T-cell (primary cell): ENCODE results near the gene KDM8. TPM values are rescaled to one million over a fixed set of nuclear protein-coding genes. Genes with fewer than 3 reads are reported as not detected.
"Not testable (repeated sequence)": the region's sequence is repeated elsewhere in the genome, so short reads cannot be mapped to it uniquely, and the experiment has no call there.

Source experiments
- ATAC-seq, 4 experiments: fragments of 200-7000 bp in 3 of 4; fragments of 150-1000 bp in 1 of 4; cut with Tn5 transposase; replicated peaks in 1 of 4; 1 replicate in 3 of 4; 2 replicates in 1 of 4; pipeline ENCODE4 v1.10.0; 2021; ENCODE audit warnings: moderate library complexity in 3 of 4, mild to moderate bottlenecking in 2 of 4, moderate number of reproducible peaks in 1 of 4
- CTCF ChIA-PET, 2 donors: fragments of 300-600 bp; sonication (Branson Sonifier 250); formaldehyde crosslinking; loops; one replicate each; lab custom pipeline; 2022; ENCODE audit warnings: antibody characterized with exemption in 2 of 2; lab: Charles Lee
- POLR2A ChIA-PET, 2 donors: fragments of 300-600 bp; sonication (Branson Sonifier 250); formaldehyde crosslinking; loops; one replicate each; lab custom pipeline; 2022; ENCODE audit warnings: antibody characterized with exemption in 2 of 2; lab: Charles Lee
- DNase-seq, 35 experiments: peaks; one replicate each; pipeline versions ENCODE4 v3.0.0 to v3.0.0-alpha.2; 2013 to 2023
- H3K27ac ChIP-seq: one replicate; pipeline ENCODE4 v1.5.1; 2013; ENCODE audit warnings: low read length
- H3K27me3 ChIP-seq, 2 experiments: replicated peaks in 1 of 2; 1 replicate in 1 of 2; 2 replicates in 1 of 2; pipeline versions ENCODE4 v1.6.1 to v1.7.0; 2013; ENCODE audit warnings: low read length in 1 of 2, mixed read lengths in 1 of 2; ENCODE audit not compliant: control insufficient read depth in 2 of 2, insufficient read depth in 2 of 2; ENCODE audit errors: extremely low read depth in 1 of 2
- H3K36me3 ChIP-seq, 2 donors: 1 replicate in 1 of 2; 2 replicates in 1 of 2; pipeline versions ENCODE4 v1.6.1 to v1.7.0; 2013; ENCODE audit warnings: low read length in 1 of 2; ENCODE audit not compliant: control insufficient read depth in 2 of 2, insufficient read depth in 1 of 2; ENCODE audit errors: extremely low read depth in 1 of 2
- H3K4me1 ChIP-seq, 2 experiments: 1 replicate in 1 of 2; 2 replicates in 1 of 2; pipeline versions ENCODE4 v1.6.1 to v1.7.0; 2013; ENCODE audit warnings: low read length in 2 of 2, mixed read lengths in 1 of 2; ENCODE audit not compliant: insufficient read depth in 2 of 2, control insufficient read depth in 1 of 2; ENCODE audit errors: extremely low read depth in 1 of 2
- H3K4me3 ChIP-seq, 2 donors: 1 replicate in 1 of 2; 2 replicates in 1 of 2; pipeline versions ENCODE4 v1.5.1 to v1.7.0; 2013; ENCODE audit warnings: mild to moderate bottlenecking in 2 of 2, low read length in 1 of 2, moderate library complexity in 1 of 2; ENCODE audit not compliant: control insufficient read depth in 1 of 2; ENCODE audit errors: extremely low read depth in 1 of 2
- H3K9me3 ChIP-seq: 2 replicates; pipeline ENCODE4 v1.7.0; 2013
- H3K27ac Mint-ChIP-seq, 2 donors: one replicate each; pipeline ENCODE4 v1.8.0; 2020 to 2021; ENCODE audit warnings: mild to moderate bottlenecking in 2 of 2, mixed read lengths in 2 of 2
- H3K27me3 Mint-ChIP-seq, 2 donors: one replicate each; pipeline ENCODE4 v1.8.0; 2021 to 2022; ENCODE audit warnings: mixed read lengths in 2 of 2
- H3K36me3 Mint-ChIP-seq: one replicate; pipeline ENCODE4 v1.8.0; 2021; ENCODE audit warnings: mixed read lengths
- H3K4me1 Mint-ChIP-seq, 3 donors: one replicate each; pipeline ENCODE4 v1.8.0; 2020 to 2022; ENCODE audit warnings: mixed read lengths in 3 of 3, mild to moderate bottlenecking in 1 of 3
- H3K4me3 Mint-ChIP-seq, 3 donors: one replicate each; pipeline ENCODE4 v1.8.0; 2020 to 2022; ENCODE audit warnings: mild to moderate bottlenecking in 3 of 3, mixed read lengths in 3 of 3, moderate library complexity in 3 of 3
- H3K9me3 Mint-ChIP-seq, 3 donors: one replicate each; pipeline ENCODE4 v1.8.0; 2020 to 2022; ENCODE audit warnings: mixed read lengths in 3 of 3
- WGBS: methylation state at CpG from one replicate; pipeline ENCODE4 v1.1.5; 2013; ENCODE audit warnings: missing lambda C conversion rate; ENCODE audit not compliant: insufficient coverage; 5-methylcytosine and 5-hydroxymethylcytosine counted together
- total RNA-seq, 35 experiments: library from RNA in 6 of 35; stranded (reverse) in 6 of 35; fragments of 120-200 nt in 1 of 35; gene quantifications; one replicate each; pipeline versions ENCODE4 v1.2.1 to v1.2.4 and lab custom pipeline; 2013 to 2026

The KDM8 gene
- total RNA-seq, 5 donors from 2014 or later (not counting 1 experiment from before 2014, with no cell fraction given): 13.4 to 25.6 (median 23.5) TPM

DNA sequence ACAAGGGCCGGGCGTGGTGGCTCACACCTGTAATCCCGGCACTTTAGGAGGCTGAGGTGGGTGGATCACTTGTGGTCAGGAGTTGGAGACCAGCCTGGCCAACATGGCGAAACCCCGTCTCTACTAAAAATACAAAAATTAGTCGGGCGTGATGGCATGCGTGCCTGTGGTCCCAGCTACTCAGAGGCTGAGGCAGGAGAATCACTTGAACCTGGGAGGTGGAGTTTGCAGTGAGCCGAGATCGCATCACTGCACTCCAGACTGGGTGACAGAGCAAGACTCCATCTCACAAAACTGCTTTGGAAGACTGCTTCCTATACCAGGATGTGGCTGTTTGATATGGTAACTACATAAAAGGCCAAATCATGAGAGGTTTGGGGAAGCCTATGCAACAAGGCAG lies 3.8 kb downstream of the KDM8 start:
- H3K27me3 ChIP-seq, CTCF ChIA-PET, H3K9me3 ChIP-seq, H3K27ac Mint-ChIP-seq, H3K4me3 Mint-ChIP-seq, H3K27me3 Mint-ChIP-seq, POLR2A ChIA-PET, H3K27ac ChIP-seq, ATAC-seq, H3K4me3 ChIP-seq, H3K36me3 Mint-ChIP-seq, H3K9me3 Mint-ChIP-seq, DNase-seq: not testable (repeated sequence)
- peaks cover 4 to 18% of the 10 kb centered on the region in 2 donors for H3K36me3 ChIP-seq
- 100% methylated on average over 4 of the region's 10 CpGs for WGBS
- H3K4me1 ChIP-seq: peaks cover 15 to 42% of the 10 kb centered on the region in 2 experiments
- peaks cover 23 to 35% (median 24%) of the 10 kb centered on the region in 3 donors for H3K4me1 Mint-ChIP-seq

DNA sequence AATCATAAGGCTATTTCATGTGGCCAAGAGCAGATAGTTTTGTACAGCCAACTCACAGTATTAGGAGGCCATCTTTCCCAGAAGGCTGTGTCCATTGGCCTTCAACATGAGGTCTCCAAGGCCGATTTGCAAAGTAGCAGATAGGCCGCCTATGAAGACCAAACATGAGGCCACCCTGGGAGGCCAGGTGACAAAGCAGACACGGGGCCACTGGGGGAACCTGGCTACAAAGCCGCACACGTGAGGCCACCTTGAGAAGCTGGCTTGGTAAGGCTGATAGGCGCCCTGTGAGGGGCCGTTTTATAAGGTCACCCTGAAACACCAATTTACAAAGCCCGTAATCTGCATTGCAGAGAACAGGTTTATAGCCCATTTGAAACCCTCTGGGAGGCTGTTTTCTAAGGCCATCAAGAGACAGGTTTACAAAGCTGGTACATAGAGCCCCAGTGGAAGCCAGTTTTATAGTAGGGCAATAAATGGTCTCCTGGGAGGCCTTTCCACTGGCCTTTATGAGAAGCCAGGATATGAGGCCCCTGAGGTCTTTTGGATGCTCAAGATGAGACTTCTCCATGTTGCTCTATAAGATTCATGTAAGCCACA lies 4.9 kb downstream of the KDM8 start:
- no peak for DNase-seq
- H3K27ac Mint-ChIP-seq: no peak overlapping the region
- Histone ChIP-seq H3K4me1 (peaks cover 12 to 37% of the 10 kb centered on the region in 2 experiments), H3K9me3 (no peaks in the 10 kb centered on the region), H3K27ac (no peak overlapping the region), H3K36me3 (peaks cover 4 to 19% of the 10 kb centered on the region in 2 donors), H3K4me3 (no peak overlapping the region), H3K27me3 (no peaks in the 10 kb centered on the region)
- peaks cover 13 to 29% (median 16%) of the 10 kb centered on the region in 3 donors for H3K4me1 Mint-ChIP-seq
- peaks cover 5% of the 10 kb centered on the region for H3K36me3 Mint-ChIP-seq
- WGBS: 95% methylated on average over 3 of the region's 8 CpGs
- CTCF ChIA-PET: no interaction called here
- H3K4me3 Mint-ChIP-seq: no peak overlapping the region
- ATAC-seq: no peak
- POLR2A ChIA-PET: interaction anchor here in 1 of 2 donors (0.6 kb wide), 1 partner anchor 145 kb away, joined by 3 read pairs; no protein-coding TSS in a partner anchor
- no peaks in the 10 kb centered on the region for H3K27me3 Mint-ChIP-seq
- no peaks in the 10 kb centered on the region for H3K9me3 Mint-ChIP-seq

DNA sequence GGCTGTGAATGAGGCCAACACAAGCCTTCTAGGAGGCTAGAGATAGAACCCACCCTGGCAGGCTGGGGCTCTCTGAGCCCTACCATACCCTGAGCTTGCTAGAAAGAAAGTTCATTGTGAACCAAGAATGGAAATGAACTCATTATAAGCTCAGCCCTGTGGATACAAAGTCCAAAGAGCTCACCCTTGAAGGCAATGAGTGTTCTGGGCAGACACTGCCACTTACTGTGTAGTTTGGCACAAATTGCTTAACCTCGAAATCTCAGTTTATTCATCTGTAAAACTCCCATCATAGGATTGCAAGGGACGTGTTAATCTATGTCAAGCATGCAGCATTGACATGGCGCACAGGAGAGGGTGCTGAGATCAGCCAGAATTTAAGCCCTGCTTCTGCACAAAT lies 5.5 kb downstream of the KDM8 start:
- POLR2A ChIA-PET: no interaction called here
- WGBS: 93% methylated on average over 3 of the region's 3 CpGs
- no peaks in the 10 kb centered on the region for H3K9me3 ChIP-seq
- DNase-seq: no peak
- Mint-ChIP-seq H3K27me3 (no peaks in the 10 kb centered on the region), H3K4me3 (no peak overlapping the region), H3K9me3 (no peaks in the 10 kb centered on the region), H3K36me3 (peaks cover 6% of the 10 kb centered on the region), H3K27ac (no peak overlapping the region), H3K4me1 (peaks cover 12 to 25% (median 19%) of the 10 kb centered on the region in 3 donors)
- H3K27me3 ChIP-seq: no peaks in the 10 kb centered on the region
- no peak overlapping the region for H3K4me3 ChIP-seq
- CTCF ChIA-PET: no interaction called here
- no peak overlapping the region for H3K27ac ChIP-seq
- ATAC-seq: no peak
- H3K36me3 ChIP-seq: peaks cover 4 to 23% of the 10 kb centered on the region in 2 donors
- peaks cover 15 to 36% of the 10 kb centered on the region in 2 experiments for H3K4me1 ChIP-seq

DNA sequence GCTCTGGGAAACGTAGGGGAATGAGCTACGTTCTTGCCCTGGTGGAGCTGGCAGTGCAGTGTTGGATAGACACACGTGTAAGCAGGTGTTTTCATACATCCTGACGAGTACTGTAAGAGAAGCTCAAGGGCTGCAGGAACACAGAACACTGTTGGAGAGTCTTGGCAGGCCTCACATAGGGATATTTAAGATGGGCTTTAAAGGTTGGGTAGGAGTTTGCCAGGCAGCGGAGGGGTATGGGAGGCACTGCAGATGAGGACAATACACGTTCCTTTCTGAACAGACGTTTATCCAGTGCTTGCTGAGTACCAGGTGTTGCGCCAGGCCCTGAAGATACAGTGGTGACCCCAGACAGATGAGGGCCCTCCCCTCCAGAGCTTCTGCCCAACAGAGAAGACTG lies 6.3 kb downstream of the KDM8 start:
- Histone ChIP-seq H3K27ac (no peak overlapping the region), H3K36me3 (peaks cover 4 to 27% of the 10 kb centered on the region in 2 donors), H3K4me3 (no peak overlapping the region), H3K4me1 (peaks cover 11 to 28% of the 10 kb centered on the region in 2 experiments), H3K27me3 (no peaks in the 10 kb centered on the region), H3K9me3 (no peaks in the 10 kb centered on the region)
- Mint-ChIP-seq H3K27me3 (no peaks in the 10 kb centered on the region), H3K36me3 (peaks cover 13% of the 10 kb centered on the region), H3K27ac (no peak overlapping the region), H3K9me3 (no peaks in the 10 kb centered on the region), H3K4me3 (no peak overlapping the region), H3K4me1 (peaks cover 8 to 21% (median 15%) of the 10 kb centered on the region in 3 donors)
- WGBS: 95% methylated on average over 5 of the region's 8 CpGs
- ChIA-PET CTCF (no interaction called here), POLR2A (no interaction called here)
- ATAC-seq (no peak), DNase-seq (no peak)

- Histone ChIP-seq H3K27me3 (no peaks in the 10 kb centered on the region), H3K4me1 (peaks cover 10 to 24% of the 10 kb centered on the region in 2 experiments), H3K36me3 (peaks cover 4 to 30% of the 10 kb centered on the region in 2 donors), H3K9me3 (no peaks in the 10 kb centered on the region), H3K27ac (no peak overlapping the region), H3K4me3 (no peak overlapping the region)
- Mint-ChIP-seq H3K4me3 (no peak overlapping the region), H3K36me3 (peaks cover 18% of the 10 kb centered on the region), H3K27me3 (no peaks in the 10 kb centered on the region), H3K9me3 (no peaks in the 10 kb centered on the region), H3K27ac (no peak overlapping the region), H3K4me1 (peaks cover 7 to 19% (median 14%) of the 10 kb centered on the region in 3 donors)
- ChIA-PET CTCF (no interaction called here), POLR2A (no interaction called here)
- 97% methylated on average over 15 of the region's 17 CpGs for WGBS
- no peak for DNase-seq
- no peak for ATAC-seq
Observed at GRCh38 chr16:27210174-27210573, 6.8 kb downstream of the KDM8 start.

GRCh38 chr16:27211026-27211425 lies 7.7 kb downstream of the KDM8 start:
- Mint-ChIP-seq H3K27ac (peak overlapping the region; percentile 31 to 34), H3K9me3 (no peaks in the 10 kb centered on the region), H3K36me3 (peaks cover 25% of the 10 kb centered on the region), H3K4me3 (no peak overlapping the region), H3K27me3 (no peaks in the 10 kb centered on the region), H3K4me1 (peaks cover 5 to 16% (median 14%) of the 10 kb centered on the region in 3 donors)
- no peaks in the 10 kb centered on the region for H3K27me3 ChIP-seq
- no peaks in the 10 kb centered on the region for H3K9me3 ChIP-seq
- ChIA-PET CTCF (interaction anchor here (0.6 to 0.7 kb wide), 3 partner anchors 31 to 101 kb away, joined by 3 to 6 read pairs (median 5); no protein-coding TSS in a partner anchor), POLR2A (interaction anchor here (0.6 kb wide), 3 partner anchors 49 to 210 kb away, joined by 4 read pairs; no protein-coding TSS in a partner anchor)
- peaks cover 4 to 35% of the 10 kb centered on the region in 2 donors for H3K36me3 ChIP-seq
- H3K27ac ChIP-seq: no peak overlapping the region
- H3K4me3 ChIP-seq: no peak overlapping the region
- H3K4me1 ChIP-seq: peaks cover 9 to 24% of the 10 kb centered on the region in 2 experiments
- ATAC-seq: peak in 1 of 4 experiments; percentile 23
- WGBS: 40% methylated on average over 1 of the region's 10 CpGs
- DNase-seq: no peak
